OCI-LY1 (cell line): ENCODE data around the gene BCR.

Source experiments
- H2AFZ ChIP-seq: fragments of 200-600 bp; sonication (generic), shearing (Covaris generic); 2 replicates; pipeline ENCODE4 v1.6.0; 2014; ENCODE audit warnings: antibody characterized with exemption, mild to moderate bottlenecking, low read length
- H3F3A ChIP-seq: fragments of 200-600 bp; sonication (generic), shearing (Covaris generic); 2 replicates; pipeline ENCODE4 v1.6.0; 2014; ENCODE audit warnings: mild to moderate bottlenecking, antibody characterized with exemption, low read length, moderate library complexity; ENCODE audit not compliant: insufficient read depth
- H3K27ac ChIP-seq: fragments of 200-600 bp; sonication (generic); 2 replicates; pipeline ENCODE4 v1.5.1; 2014; ENCODE audit warnings: low read length, mixed run types, mild to moderate bottlenecking, low read depth; ENCODE audit not compliant: poor library complexity, severe bottlenecking
- H3K27me3 ChIP-seq: fragments of 200-600 bp; sonication (generic); 2 replicates; pipeline ENCODE4 v1.6.0; 2014; ENCODE audit warnings: antibody characterized with exemption, mild to moderate bottlenecking, low read length, moderate library complexity; ENCODE audit not compliant: insufficient read depth
- H3K36me3 ChIP-seq: fragments of 200-600 bp; sonication (generic); 2 replicates; pipeline ENCODE4 v1.6.1; 2014; ENCODE audit warnings: mild to moderate bottlenecking, antibody characterized with exemption, low read length, moderate library complexity, mixed read lengths; ENCODE audit not compliant: insufficient read depth
- H3K4me1 ChIP-seq: fragments of 200-600 bp; sonication (generic); 2 replicates; pipeline ENCODE4 v1.5.1; 2014; ENCODE audit warnings: mild to moderate bottlenecking, low read length, moderate library complexity; ENCODE audit not compliant: insufficient read depth, severe bottlenecking
- H3K4me2 ChIP-seq: fragments of 200-600 bp; sonication (generic), shearing (Covaris generic); 2 replicates; pipeline ENCODE4 v1.6.1; 2014; ENCODE audit warnings: low read length
- H3K4me3 ChIP-seq: fragments of 200-600 bp; sonication (generic); 2 replicates; pipeline ENCODE4 v1.5.1; 2014; ENCODE audit warnings: low read length, low read depth, mild to moderate bottlenecking, mixed read lengths; ENCODE audit not compliant: poor library complexity, severe bottlenecking
- H3K79me2 ChIP-seq: fragments of 200-600 bp; shearing (Covaris generic); 2 replicates; pipeline ENCODE4 v1.6.1; 2016; ENCODE audit warnings: mixed run types, low read length, mixed read lengths; ENCODE audit not compliant: insufficient read depth
- H3K9ac ChIP-seq: fragments of 200-600 bp; sonication (generic), shearing (Covaris generic); 2 replicates; pipeline ENCODE4 v1.6.1; 2014; ENCODE audit warnings: mild to moderate bottlenecking, low read length, mixed read lengths
- H3K9me2 ChIP-seq: fragments of 200-600 bp; sonication (generic), shearing (Covaris generic); 2 replicates; pipeline ENCODE4 v1.6.1; 2014; ENCODE audit warnings: low read depth, mild to moderate bottlenecking, low read length, mixed read lengths
- H3K9me3 ChIP-seq: fragments of 200-600 bp; shearing (Covaris generic); 2 replicates; pipeline ENCODE4 v1.6.1; 2014; ENCODE audit warnings: low read length, mixed read lengths
- H4K20me1 ChIP-seq: fragments of 200-600 bp; sonication (generic), shearing (Covaris generic); 2 replicates; pipeline ENCODE4 v1.6.0; 2016; ENCODE audit warnings: mild to moderate bottlenecking, low read length; ENCODE audit not compliant: insufficient read depth
- EZH2 ChIP-seq: fragments of 200-600 bp; sonication (generic), shearing (Covaris generic); IDR thresholded peaks from 2 replicates; pipeline ENCODE4 v1.8.0; 2017; ENCODE audit warnings: borderline replicate concordance, mixed run types, mild to moderate bottlenecking, antibody characterized with exemption, low read length, moderate library complexity, mixed read lengths
- TF ChIP-seq, protein P1 (sequence below): fragments of 200-600 bp; sonication (generic), shearing (Covaris generic); IDR thresholded peaks from 2 replicates; pipeline ENCODE4 v1.5.1; 2017; ENCODE audit warnings: mild to moderate bottlenecking, antibody characterized with exemption, low read length, moderate library complexity, mixed read lengths

Gene BCR

DNA sequence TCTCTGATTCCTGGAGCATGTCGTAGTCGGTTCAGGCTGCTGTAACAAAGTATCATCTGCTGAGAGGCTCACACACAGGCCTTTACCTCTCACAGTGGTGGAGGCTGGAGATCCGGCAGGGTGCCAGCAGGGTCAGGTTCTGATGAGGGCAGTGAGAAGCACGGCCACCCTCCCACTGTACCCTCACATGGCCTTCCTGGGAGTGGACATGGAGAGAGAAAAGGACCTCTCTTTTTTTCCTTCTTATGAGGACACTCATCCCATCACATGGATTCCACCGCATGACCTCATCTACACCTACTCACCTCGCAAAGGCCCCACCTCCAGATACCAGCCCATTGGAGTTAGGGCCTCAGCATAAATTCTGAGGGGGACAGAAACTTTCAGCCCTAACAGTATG is 99.5 kb downstream of the BCR start:
- Histone ChIP-seq H3K4me3 (no peak overlapping the region), H3K4me1 (peaks cover 29% of the 10 kb centered on the region), H2AFZ (no peak overlapping the region), H3K4me2 (no peak overlapping the region), H3K79me2 (no peaks in the 10 kb centered on the region), H3K36me3 (peaks cover 90% of the 10 kb centered on the region), H3K9ac (no peak overlapping the region), H3K27me3 (no peaks in the 10 kb centered on the region), H3F3A (no peaks in the 10 kb centered on the region), H3K9me2 (no peaks in the 10 kb centered on the region), H4K20me1 (no peaks in the 10 kb centered on the region), H3K27ac (peak overlapping the region; percentile 87), H3K9me3 (no peaks in the 10 kb centered on the region)
- TF ChIP-seq EZH2: no peak
- TF ChIP-seq, protein P1, sequence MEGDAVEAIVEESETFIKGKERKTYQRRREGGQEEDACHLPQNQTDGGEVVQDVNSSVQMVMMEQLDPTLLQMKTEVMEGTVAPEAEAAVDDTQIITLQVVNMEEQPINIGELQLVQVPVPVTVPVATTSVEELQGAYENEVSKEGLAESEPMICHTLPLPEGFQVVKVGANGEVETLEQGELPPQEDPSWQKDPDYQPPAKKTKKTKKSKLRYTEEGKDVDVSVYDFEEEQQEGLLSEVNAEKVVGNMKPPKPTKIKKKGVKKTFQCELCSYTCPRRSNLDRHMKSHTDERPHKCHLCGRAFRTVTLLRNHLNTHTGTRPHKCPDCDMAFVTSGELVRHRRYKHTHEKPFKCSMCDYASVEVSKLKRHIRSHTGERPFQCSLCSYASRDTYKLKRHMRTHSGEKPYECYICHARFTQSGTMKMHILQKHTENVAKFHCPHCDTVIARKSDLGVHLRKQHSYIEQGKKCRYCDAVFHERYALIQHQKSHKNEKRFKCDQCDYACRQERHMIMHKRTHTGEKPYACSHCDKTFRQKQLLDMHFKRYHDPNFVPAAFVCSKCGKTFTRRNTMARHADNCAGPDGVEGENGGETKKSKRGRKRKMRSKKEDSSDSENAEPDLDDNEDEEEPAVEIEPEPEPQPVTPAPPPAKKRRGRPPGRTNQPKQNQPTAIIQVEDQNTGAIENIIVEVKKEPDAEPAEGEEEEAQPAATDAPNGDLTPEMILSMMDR: no peak

DNA sequence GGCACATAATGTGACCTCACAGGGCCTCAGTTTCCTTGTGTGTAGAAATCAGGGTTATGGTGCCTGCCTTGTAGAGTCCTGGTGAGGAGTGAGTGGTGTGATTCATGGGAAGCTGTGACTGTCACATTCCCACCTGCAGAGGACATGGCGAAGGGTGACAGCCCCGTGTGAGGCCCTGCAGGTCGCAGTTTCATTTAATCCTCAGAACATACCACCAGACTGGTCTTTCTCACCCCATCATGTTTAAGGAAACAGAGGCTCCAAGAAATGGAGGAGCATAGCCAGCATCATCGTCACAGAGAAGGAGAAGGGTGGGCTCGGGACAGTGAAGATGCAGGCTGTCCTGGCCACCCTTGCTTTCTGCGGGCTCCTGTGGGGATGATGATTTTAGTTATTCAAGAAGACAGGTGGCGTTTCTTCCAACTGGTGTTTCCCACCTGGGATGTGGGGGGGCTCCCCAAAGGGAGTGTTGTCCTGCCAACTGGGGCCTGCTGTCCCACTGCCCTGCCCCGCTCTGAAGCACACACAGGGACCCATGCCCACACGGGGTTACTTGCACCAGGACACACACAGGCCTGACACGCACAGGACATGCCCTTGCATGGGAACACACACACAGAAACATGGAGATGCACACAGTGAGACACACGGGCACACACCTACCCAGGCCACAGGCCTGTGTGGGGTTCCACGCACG is 100.2 kb downstream of the BCR start:
- Histone ChIP-seq H3K36me3 (peaks cover 90% of the 10 kb centered on the region), H3K27me3 (no peaks in the 10 kb centered on the region), H3K9me2 (no peaks in the 10 kb centered on the region), H3K9me3 (no peaks in the 10 kb centered on the region), H3K27ac (peak overlapping the region; percentile 87), H3K9ac (peak overlapping the region; percentile 61; the same call in 1 of the 2 replicates), H3K79me2 (no peaks in the 10 kb centered on the region), H4K20me1 (no peaks in the 10 kb centered on the region), H3K4me3 (no peak overlapping the region), H3F3A (no peaks in the 10 kb centered on the region), H3K4me1 (peaks cover 29% of the 10 kb centered on the region), H2AFZ (no peak overlapping the region), H3K4me2 (no peak overlapping the region; the same call in 1 of the 2 replicates)
- TF ChIP-seq, protein P1: no peak
- TF ChIP-seq EZH2: no peak

DNA sequence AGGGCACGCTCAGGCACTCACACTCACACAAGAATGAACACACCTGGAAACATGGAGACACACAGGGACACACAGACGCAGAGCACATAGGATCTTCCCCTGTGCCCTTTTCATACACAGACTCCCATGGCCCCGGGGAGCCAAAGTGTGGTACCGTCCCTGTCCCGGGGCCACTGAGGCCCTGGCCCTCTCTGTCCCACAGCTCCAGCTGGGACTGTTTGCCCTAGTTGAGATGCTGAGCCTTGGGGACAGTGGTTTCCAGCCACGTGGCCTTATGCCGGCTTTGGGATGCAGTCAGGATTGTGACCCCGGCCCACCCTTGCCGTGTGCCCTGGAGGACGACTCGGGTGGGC is 100.7 kb downstream of the BCR start:
- H2AFZ ChIP-seq: no peak overlapping the region
- no peak overlapping the region for H3K4me3 ChIP-seq
- no peaks in the 10 kb centered on the region for H4K20me1 ChIP-seq
- no peaks in the 10 kb centered on the region for H3K9me2 ChIP-seq
- no peaks in the 10 kb centered on the region for H3K27me3 ChIP-seq
- TF ChIP-seq EZH2: no peak
- TF ChIP-seq, protein P1: no peak
- H3K9ac ChIP-seq: peak overlapping the region; percentile 61; the same call in 1 of the 2 replicates
- H3K4me2 ChIP-seq: peak overlapping the region; percentile 47
- peak overlapping the region; percentile 87 for H3K27ac ChIP-seq
- no peaks in the 10 kb centered on the region for H3F3A ChIP-seq
- no peaks in the 10 kb centered on the region for H3K79me2 ChIP-seq
- H3K4me1 ChIP-seq: peaks cover 29% of the 10 kb centered on the region
- no peaks in the 10 kb centered on the region for H3K9me3 ChIP-seq
- peaks cover 91% of the 10 kb centered on the region for H3K36me3 ChIP-seq
